Measurements from ENCODE around the gene RUSC1.

Gene RUSC1

DNA sequence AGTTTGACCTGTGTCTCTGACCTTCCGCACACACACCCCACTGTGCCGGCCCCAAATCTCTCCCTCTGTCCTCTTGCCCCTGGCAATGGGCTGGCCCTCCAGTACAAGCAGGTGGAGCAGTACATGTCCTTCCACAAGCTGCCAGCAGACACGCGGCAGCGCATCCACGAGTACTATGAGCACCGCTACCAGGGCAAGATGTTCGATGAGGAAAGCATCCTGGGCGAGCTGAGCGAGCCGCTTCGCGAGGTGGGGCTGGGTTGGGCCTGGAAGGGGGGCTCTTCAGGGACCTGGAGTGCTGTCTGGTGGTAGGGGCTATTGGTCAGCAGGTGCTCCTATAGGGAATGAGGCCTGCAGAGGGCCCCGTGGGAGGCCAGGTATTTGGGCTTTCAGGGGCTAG is 35.6 kb upstream of the RUSC1 start:
- Histone ChIP-seq H3K4me2 (ENCODE audit: insufficient read depth, low read length) (no peak overlapping the region), H3K36me3 (ENCODE audit: insufficient read depth, low read length) (peaks cover 7% of the 10 kb centered on the region), H3K27me3 (ENCODE audit: insufficient read depth, low read length, poor library complexity) (no peaks in the 10 kb centered on the region), H3K9ac (ENCODE audit: low read depth, low read length) (no peak overlapping the region), H4K20me1 (ENCODE audit: insufficient read depth, low read length) (peaks cover 2% of the 10 kb centered on the region; the same call in 1 of the 2 replicates), H3K9me3 (ENCODE audit: insufficient read depth, low read length, severe bottlenecking) (no peaks in the 10 kb centered on the region), H3K27ac (ENCODE audit: low read length) (no peak overlapping the region), H2AFZ (ENCODE audit: low read depth, low read length) (no peak overlapping the region), H3K4me1 (ENCODE audit: insufficient read depth, low read length) (no peaks in the 10 kb centered on the region), H3K79me2 (ENCODE audit: insufficient read depth, low read length) (no peaks in the 10 kb centered on the region), H3K4me3 (ENCODE audit: low read depth in 1 of 2, low read length in 2 of 2) (no peak overlapping the region)
- ATAC-seq (ENCODE audit: insufficient read depth, low read depth) (no peak), DNase-seq (no peak)
- TF ChIP-seq, protein P1, sequence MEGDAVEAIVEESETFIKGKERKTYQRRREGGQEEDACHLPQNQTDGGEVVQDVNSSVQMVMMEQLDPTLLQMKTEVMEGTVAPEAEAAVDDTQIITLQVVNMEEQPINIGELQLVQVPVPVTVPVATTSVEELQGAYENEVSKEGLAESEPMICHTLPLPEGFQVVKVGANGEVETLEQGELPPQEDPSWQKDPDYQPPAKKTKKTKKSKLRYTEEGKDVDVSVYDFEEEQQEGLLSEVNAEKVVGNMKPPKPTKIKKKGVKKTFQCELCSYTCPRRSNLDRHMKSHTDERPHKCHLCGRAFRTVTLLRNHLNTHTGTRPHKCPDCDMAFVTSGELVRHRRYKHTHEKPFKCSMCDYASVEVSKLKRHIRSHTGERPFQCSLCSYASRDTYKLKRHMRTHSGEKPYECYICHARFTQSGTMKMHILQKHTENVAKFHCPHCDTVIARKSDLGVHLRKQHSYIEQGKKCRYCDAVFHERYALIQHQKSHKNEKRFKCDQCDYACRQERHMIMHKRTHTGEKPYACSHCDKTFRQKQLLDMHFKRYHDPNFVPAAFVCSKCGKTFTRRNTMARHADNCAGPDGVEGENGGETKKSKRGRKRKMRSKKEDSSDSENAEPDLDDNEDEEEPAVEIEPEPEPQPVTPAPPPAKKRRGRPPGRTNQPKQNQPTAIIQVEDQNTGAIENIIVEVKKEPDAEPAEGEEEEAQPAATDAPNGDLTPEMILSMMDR (IDR thresholded peaks at IDR 0.05; ENCODE audit: borderline replicate concordance, extremely low read depth, low read length, poor library complexity, severe bottlenecking) = no peak
- no peak for TF ChIP-seq EZH2 (IDR thresholded peaks at IDR 0.05; ENCODE audit: borderline replicate concordance, low read depth, low read length, severe bottlenecking)

DNA sequence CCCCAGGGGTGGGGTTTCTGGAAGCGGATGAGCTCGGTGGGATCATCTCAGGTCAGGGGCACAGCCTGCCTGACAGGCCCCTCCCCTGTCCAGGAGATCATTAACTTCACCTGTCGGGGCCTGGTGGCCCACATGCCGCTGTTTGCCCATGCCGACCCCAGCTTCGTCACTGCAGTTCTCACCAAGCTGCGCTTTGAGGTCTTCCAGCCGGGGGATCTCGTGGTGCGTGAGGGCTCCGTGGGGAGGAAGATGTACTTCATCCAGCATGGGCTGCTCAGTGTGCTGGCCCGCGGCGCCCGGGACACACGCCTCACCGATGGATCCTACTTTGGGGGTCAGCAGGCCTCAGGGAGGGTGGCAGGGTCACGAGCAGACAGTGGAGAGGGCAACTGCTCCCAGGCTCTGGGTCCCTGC is 35.1 kb upstream of the RUSC1 start:
- no peak overlapping the region for H3K9ac ChIP-seq (ENCODE audit: low read depth, low read length)
- H3K36me3 ChIP-seq (ENCODE audit: insufficient read depth, low read length) = peaks cover 7% of the 10 kb centered on the region

DNA sequence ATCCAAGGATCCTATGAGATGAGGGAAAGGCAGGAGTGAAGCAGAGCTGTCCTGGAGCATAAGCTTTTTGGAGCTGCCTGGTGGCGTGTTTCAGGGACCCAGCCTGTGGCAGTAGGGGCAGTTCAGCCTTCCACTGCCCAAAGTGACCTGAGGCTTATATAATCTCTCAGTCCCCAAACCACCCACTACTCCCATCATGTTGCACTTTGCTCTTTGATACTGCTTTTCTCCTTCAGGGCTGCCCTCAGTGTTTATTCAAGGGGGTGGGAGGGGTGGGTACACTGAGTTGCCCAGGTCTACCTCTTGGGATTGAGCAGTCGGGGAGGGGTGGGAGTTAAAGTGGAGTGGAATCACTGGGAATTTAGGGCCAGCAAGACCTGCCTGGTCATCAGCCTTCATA is 34.1 kb upstream of the RUSC1 start:
- no peak for DNase-seq
- Histone ChIP-seq H3K27me3 (ENCODE audit: insufficient read depth, low read length, poor library complexity) (no peaks in the 10 kb centered on the region), H3K27ac (ENCODE audit: low read length) (no peak overlapping the region), H3K9me3 (ENCODE audit: insufficient read depth, low read length, severe bottlenecking) (no peaks in the 10 kb centered on the region), H3K4me1 (ENCODE audit: insufficient read depth, low read length) (no peaks in the 10 kb centered on the region), H3K4me2 (ENCODE audit: insufficient read depth, low read length) (no peak overlapping the region), H3K9ac (ENCODE audit: low read depth, low read length) (no peak overlapping the region), H4K20me1 (ENCODE audit: insufficient read depth, low read length) (peaks cover 2% of the 10 kb centered on the region; the same call in 1 of the 2 replicates), H3K79me2 (ENCODE audit: insufficient read depth, low read length) (no peaks in the 10 kb centered on the region), H3K4me3 (ENCODE audit: low read depth in 1 of 2, low read length in 2 of 2) (no peak overlapping the region), H3K36me3 (ENCODE audit: insufficient read depth, low read length) (peaks cover 7% of the 10 kb centered on the region), H2AFZ (ENCODE audit: low read depth, low read length) (no peak overlapping the region)
- no peak for ATAC-seq (ENCODE audit: insufficient read depth, low read depth)
- TF ChIP-seq EZH2 (IDR thresholded peaks at IDR 0.05; ENCODE audit: borderline replicate concordance, low read depth, low read length, severe bottlenecking) = no peak
- TF ChIP-seq, protein P1 (IDR thresholded peaks at IDR 0.05; ENCODE audit: borderline replicate concordance, extremely low read depth, low read length, poor library complexity, severe bottlenecking) = no peak

More for the DNA sequence above, 35.1 kb upstream of the RUSC1 start:
- Histone ChIP-seq H4K20me1 (ENCODE audit: insufficient read depth, low read length) (peaks cover 2% of the 10 kb centered on the region; the same call in 1 of the 2 replicates), H3K27ac (ENCODE audit: low read length) (no peak overlapping the region), H3K79me2 (ENCODE audit: insufficient read depth, low read length) (no peaks in the 10 kb centered on the region), H3K9me3 (ENCODE audit: insufficient read depth, low read length, severe bottlenecking) (no peaks in the 10 kb centered on the region), H3K4me1 (ENCODE audit: insufficient read depth, low read length) (no peaks in the 10 kb centered on the region), H3K4me2 (ENCODE audit: insufficient read depth, low read length) (no peak overlapping the region), H2AFZ (ENCODE audit: low read depth, low read length) (no peak overlapping the region), H3K4me3 (ENCODE audit: low read depth in 1 of 2, low read length in 2 of 2) (no peak overlapping the region), H3K27me3 (ENCODE audit: insufficient read depth, low read length, poor library complexity) (no peaks in the 10 kb centered on the region)
- no peak for ATAC-seq (ENCODE audit: insufficient read depth, low read depth)
- no peak for DNase-seq
- TF ChIP-seq, protein P1 (IDR thresholded peaks at IDR 0.05; ENCODE audit: borderline replicate concordance, extremely low read depth, low read length, poor library complexity, severe bottlenecking) = no peak
- no peak for TF ChIP-seq EZH2 (IDR thresholded peaks at IDR 0.05; ENCODE audit: borderline replicate concordance, low read depth, low read length, severe bottlenecking)

Measured in DND-41 (cell line).